ENCODE data around the gene ATP5F1E.

DNA sequence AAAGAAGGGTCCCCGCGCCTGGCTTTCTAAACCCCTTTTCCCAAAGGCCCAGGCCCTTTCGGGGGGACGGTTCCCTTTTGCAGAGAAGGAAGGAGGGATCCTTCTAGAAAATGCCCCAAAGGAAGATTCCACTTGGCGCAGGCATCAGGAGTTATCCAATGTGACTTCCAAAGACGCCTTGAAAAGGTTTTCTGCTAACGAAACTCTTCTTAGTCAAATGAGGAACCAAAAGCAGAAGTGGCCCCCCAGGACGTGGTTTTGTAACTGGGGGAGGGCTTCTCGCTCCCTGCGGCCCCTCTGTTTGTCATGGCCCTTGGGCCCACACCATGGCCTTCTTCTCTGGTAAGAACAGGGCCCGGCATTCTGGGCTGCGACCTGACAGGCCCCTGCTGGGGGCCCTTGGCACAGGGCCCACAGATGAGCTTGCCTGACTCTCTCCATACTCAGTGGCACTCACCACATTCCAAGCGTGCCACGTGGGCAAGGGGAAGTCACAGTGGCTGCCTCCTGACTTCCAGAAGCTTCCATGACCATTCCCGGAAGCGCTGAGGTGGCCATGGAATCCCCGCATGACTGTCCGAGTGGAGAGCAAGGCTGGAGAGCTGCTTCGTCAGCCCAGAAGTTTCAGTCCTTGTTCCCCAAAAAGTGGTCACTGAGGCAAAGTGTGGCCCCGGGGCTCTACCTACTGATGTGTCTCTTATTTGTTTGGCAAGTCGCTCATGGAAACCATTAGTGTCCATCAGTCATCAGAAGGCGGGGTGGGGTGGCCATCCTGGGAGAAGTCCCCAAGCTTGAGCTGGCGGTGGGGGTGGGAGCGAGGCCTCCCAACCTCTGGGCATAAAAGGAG, 24.2 kb downstream of the ATP5F1E start:
- TF ChIP-seq POLR2A (IDR thresholded peaks at IDR 0.05): no peak
- TF ChIP-seq, protein P1, sequence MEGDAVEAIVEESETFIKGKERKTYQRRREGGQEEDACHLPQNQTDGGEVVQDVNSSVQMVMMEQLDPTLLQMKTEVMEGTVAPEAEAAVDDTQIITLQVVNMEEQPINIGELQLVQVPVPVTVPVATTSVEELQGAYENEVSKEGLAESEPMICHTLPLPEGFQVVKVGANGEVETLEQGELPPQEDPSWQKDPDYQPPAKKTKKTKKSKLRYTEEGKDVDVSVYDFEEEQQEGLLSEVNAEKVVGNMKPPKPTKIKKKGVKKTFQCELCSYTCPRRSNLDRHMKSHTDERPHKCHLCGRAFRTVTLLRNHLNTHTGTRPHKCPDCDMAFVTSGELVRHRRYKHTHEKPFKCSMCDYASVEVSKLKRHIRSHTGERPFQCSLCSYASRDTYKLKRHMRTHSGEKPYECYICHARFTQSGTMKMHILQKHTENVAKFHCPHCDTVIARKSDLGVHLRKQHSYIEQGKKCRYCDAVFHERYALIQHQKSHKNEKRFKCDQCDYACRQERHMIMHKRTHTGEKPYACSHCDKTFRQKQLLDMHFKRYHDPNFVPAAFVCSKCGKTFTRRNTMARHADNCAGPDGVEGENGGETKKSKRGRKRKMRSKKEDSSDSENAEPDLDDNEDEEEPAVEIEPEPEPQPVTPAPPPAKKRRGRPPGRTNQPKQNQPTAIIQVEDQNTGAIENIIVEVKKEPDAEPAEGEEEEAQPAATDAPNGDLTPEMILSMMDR (IDR thresholded peaks at IDR 0.05): no peak

Measured in esophagus squamous epithelium (tissue), 4 donors.